GM23338 (cell line): ENCODE results near the gene OPRD1.
"Not testable (repeated sequence)": the region's sequence is repeated elsewhere in the genome, so short reads cannot be mapped to it uniquely, and the experiment has no call there.

Experiments used
- EZH2 ChIP-seq: fragments of 200-600 bp; sonication (generic); IDR thresholded peaks from one replicate; pipeline ENCODE4 v1.8.0; 2017; ENCODE audit warnings: antibody characterized with exemption, mild to moderate bottlenecking, low read depth; ENCODE audit not compliant: unreplicated experiment
- EZH2phosphoT487 ChIP-seq: fragments of 200-600 bp; sonication (generic); IDR thresholded peaks from one replicate; pipeline ENCODE4 v1.8.1; 2018; ENCODE audit warnings: antibody characterized with exemption; ENCODE audit not compliant: unreplicated experiment
- JUNB ChIP-seq: IDR thresholded peaks from one replicate; pipeline ENCODE4 v1.6.1; 2016; ENCODE audit warnings: antibody characterized with exemption; ENCODE audit not compliant: unreplicated experiment
- POLR2AphosphoS5 ChIP-seq: IDR thresholded peaks from 2 replicates; pipeline ENCODE4 v1.6.1; 2016; ENCODE audit warnings: antibody characterized with exemption, low read depth
- TF ChIP-seq, protein P1 (sequence below), 2 experiments: fragments of 200-600 bp in 1 of 2; sonication (generic) in 1 of 2; conservative IDR thresholded peaks; 2 replicates each; pipeline versions ENCODE4 v1.5.1 to v1.6.1; 2016 to 2017; ENCODE audit warnings: antibody characterized with exemption in 2 of 2, low read depth in 2 of 2, mild to moderate bottlenecking in 2 of 2, moderate library complexity in 1 of 2

DNA sequence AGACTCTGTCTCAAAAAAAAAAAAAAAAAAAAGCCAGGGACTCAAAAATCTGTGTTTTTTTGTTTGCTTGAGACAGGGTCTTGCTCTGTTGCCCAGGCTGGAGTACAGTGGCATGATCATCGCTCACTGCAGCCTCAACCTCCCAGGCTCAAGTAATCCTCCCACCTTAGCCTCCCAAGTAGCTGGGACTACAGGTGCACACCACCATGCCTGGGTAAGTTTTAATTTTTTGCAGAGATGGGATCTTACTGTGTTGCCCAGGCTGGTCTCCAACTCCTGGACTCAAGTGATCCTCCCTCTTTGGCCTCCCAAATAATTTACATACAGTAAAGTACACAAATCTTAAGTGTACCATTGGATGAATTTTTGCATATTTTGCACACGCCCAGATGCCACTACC lies 20.0 kb upstream of the OPRD1 start:
- not testable (repeated sequence) for TF ChIP-seq POLR2AphosphoS5, EZH2, JUNB, EZH2phosphoT487
- TF ChIP-seq, protein P1, sequence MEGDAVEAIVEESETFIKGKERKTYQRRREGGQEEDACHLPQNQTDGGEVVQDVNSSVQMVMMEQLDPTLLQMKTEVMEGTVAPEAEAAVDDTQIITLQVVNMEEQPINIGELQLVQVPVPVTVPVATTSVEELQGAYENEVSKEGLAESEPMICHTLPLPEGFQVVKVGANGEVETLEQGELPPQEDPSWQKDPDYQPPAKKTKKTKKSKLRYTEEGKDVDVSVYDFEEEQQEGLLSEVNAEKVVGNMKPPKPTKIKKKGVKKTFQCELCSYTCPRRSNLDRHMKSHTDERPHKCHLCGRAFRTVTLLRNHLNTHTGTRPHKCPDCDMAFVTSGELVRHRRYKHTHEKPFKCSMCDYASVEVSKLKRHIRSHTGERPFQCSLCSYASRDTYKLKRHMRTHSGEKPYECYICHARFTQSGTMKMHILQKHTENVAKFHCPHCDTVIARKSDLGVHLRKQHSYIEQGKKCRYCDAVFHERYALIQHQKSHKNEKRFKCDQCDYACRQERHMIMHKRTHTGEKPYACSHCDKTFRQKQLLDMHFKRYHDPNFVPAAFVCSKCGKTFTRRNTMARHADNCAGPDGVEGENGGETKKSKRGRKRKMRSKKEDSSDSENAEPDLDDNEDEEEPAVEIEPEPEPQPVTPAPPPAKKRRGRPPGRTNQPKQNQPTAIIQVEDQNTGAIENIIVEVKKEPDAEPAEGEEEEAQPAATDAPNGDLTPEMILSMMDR (conservative IDR thresholded peaks at IDR 0.05; ENCODE audit: low read depth in 2 of 2) = not testable (repeated sequence)
